Mesodermal cell (in vitro differentiated cells): ENCODE data around the gene GALNT1.

ENCODE experiments used
- H3K27ac ChIP-seq: 2 replicates; pipeline ENCODE4 v1.7.0; 2013; ENCODE audit warnings: mild to moderate bottlenecking, low read depth, low read length, moderate library complexity; ENCODE audit not compliant: severe bottlenecking
- H3K36me3 ChIP-seq: 2 replicates; pipeline ENCODE4 v1.7.1; 2013; ENCODE audit warnings: mild to moderate bottlenecking, low read length, moderate library complexity; ENCODE audit not compliant: control insufficient read depth, insufficient read depth
- H3K4me1 ChIP-seq: one replicate; pipeline ENCODE4 v1.7.1; 2013; ENCODE audit warnings: mild to moderate bottlenecking, low read length; ENCODE audit not compliant: insufficient read depth, control insufficient read depth, poor library complexity, severe bottlenecking
- H3K4me3 ChIP-seq: 2 replicates; pipeline ENCODE4 v1.7.0; 2013; ENCODE audit warnings: low read length, control low read depth, mild to moderate bottlenecking; ENCODE audit not compliant: insufficient read depth, poor library complexity, severe bottlenecking; ENCODE audit errors: extremely low read depth
- H3K9me3 ChIP-seq: 2 replicates; pipeline ENCODE4 v1.7.1; 2013; ENCODE audit warnings: mild to moderate bottlenecking, low read length, moderate library complexity; ENCODE audit not compliant: control insufficient read depth
- WGBS, 2 experiments: methylation state at CpG; one replicate each; pipeline ENCODE4 v1.1.5; 2013; ENCODE audit warnings: missing lambda C conversion rate in 2 of 2; ENCODE audit not compliant: insufficient coverage in 2 of 2; 5-methylcytosine and 5-hydroxymethylcytosine counted together

The GALNT1 gene

DNA sequence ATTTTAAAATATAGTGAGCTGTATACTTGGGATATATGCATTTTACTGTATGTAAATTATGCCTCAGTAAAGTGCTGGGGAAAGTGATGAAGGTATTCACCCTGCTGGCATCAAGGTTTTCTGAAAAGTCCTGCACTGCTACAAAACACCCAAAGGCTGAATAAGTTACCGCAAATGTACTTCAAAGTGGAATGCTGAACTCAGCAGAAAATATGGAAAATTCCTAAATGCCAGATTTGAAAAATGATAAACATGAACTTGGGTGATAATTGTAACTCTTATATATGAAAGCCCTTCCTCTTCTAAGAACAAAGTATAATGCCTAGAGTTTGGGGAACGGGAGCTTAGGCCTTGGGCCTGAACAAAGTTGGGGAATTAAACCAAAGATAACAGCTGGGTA is 133.0 kb downstream of the GALNT1 start:
- 100% methylated on average over 2 of the region's 2 CpGs; no CpG with 5 or more reads in 1 of the 2 experiments for WGBS, 2 experiments
- Histone ChIP-seq H3K27ac (no peak overlapping the region), H3K4me3 (no peak overlapping the region), H3K9me3 (peaks cover 11% of the 10 kb centered on the region), H3K36me3 (peaks cover 32% of the 10 kb centered on the region), H3K4me1 (no peaks in the 10 kb centered on the region)

DNA sequence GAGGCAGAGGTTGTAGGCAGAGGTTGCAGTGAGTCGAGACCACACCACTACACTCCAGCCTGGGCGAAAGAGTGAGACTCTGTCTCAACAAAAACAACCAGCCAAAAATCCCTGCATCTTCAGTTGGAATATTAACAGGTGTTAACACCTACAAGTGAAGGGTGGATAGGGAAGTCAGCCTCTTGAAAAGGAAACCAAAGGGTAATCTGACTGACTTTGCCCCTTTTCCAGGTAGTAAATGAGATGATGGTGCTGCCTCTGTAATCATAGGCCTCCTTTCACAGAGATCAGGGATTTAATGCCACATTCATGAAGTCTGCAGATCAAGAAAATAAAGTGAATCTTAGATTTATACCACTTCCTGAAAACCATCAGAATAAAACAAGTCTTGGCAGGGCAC is 133.6 kb downstream of the GALNT1 start:
- Histone ChIP-seq H3K4me1 (no peaks in the 10 kb centered on the region), H3K36me3 (peaks cover 27% of the 10 kb centered on the region), H3K9me3 (peaks cover 11% of the 10 kb centered on the region), H3K27ac (no peak overlapping the region), H3K4me3 (no peak overlapping the region)
- WGBS, 2 experiments, result no CpG with 5 or more reads among the region's 2 CpGs

DNA sequence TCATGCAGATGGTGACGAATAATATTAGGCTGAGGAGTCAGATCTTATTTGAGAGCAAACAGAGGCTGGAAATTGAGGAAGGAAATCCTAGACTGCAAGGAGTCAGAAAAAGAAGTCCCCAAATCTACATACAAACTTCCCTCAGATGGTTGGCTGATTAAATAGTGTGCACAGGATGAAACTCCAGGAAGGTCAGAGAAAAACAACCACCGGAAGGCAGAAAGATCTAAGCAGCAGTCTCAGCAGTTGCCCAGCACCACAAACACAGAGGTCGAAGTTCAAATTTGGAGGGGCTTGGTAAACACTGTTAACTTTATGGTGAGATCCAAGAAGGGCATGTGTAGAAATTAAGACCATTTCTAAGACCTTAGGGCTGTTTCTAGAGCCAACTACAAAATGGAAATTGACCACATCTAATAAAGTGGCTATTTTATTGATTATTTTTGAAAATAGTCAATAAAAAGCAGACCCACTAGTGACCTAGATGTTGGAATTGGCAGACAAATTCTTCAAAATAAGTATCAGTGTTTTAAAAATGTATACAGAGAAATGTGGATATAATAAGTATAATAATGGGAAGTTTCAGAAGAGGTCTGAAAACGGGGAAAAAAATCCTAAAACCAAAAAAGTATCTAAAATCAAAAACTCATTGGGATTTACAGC is 134.8 kb downstream of the GALNT1 start:
- Histone ChIP-seq H3K36me3 (peaks cover 25% of the 10 kb centered on the region), H3K27ac (no peak overlapping the region), H3K4me3 (no peak overlapping the region), H3K9me3 (peaks cover 11% of the 10 kb centered on the region), H3K4me1 (no peaks in the 10 kb centered on the region)
- WGBS, 2 experiments, result 100% methylated on average over 1 to 2 of the region's 4 CpGs

DNA sequence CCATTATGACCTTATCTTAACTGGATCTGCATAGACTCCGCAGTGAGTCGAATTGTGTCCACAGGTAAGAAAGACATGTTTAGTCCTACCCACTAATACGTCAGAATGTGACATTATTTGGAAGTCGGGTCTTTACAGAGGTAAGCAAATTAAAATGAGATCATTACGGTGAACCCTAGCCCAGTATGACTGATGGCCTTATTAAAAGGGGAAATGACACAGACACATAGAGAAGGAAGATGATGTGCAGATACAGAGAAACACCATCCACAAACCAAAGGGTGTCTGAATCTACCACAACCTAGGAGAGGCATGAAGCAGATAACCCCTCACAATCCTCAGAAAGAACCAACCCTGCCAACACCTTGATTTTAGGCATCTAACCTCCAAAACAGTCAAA is 135.6 kb downstream of the GALNT1 start:
- H3K36me3 ChIP-seq, result peaks cover 23% of the 10 kb centered on the region
- no peaks in the 10 kb centered on the region for H3K4me1 ChIP-seq
- 94 to 100% methylated on average over 2 to 3 of the region's 5 CpGs for WGBS, 2 experiments
- H3K9me3 ChIP-seq, result peaks cover 11% of the 10 kb centered on the region
- no peak overlapping the region for H3K4me3 ChIP-seq
- H3K27ac ChIP-seq, result no peak overlapping the region

DNA sequence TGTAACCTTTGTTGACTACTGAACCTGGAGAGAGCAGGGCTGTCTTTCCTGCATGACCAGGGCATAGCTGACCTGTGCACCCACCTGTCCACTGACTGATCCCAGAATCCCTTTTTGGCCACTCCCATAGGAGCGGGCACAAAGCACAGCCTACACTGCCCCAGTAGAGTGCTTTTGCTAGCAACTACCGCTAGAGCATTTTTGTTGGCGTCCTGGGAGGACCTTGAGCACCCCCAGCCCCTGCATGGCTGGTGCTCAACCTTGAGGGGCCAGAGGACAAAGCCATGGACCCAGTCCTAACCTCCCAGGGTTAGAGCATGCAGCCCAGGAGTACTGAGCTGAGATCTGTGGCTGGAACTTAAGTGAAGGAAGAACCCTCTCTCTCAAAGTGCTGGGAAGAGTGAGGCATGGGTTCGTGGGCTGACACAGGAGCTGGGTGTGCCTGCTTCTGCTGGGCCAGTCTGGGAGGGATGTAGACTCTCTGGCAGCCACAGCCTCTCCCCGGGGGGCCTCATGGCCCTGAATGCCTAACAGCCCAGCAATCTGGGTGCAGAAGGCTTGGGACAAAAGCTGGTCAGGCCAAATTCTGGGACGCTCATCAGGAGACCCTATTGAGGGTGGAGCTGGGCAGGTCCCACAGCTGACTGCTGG is 140.0 kb downstream of the GALNT1 start:
- 81 to 94% methylated on average over 5 of the region's 6 CpGs for WGBS, 2 experiments
- no peaks in the 10 kb centered on the region for H3K36me3 ChIP-seq
- H3K4me1 ChIP-seq, result no peaks in the 10 kb centered on the region
- no peak overlapping the region for H3K4me3 ChIP-seq
- peaks cover 11% of the 10 kb centered on the region for H3K9me3 ChIP-seq
- no peak overlapping the region for H3K27ac ChIP-seq

DNA sequence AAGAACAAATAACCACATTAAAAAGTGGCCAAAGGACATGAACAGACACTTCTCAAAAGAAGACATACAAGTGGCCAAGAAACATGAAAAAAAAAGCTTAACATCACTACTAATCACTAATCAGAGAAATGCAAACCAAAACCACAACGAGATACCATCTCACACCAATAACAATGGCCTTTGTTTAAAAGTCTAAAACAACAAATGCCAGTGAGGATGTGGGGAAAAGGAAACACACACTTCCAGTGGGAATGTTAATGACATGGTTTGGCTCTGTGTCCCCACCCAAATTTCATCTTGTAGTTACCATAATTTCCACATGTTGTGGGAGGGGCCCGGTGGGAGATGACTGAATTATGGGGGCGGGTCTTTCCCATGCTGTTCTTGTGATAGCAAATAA is 147.1 kb downstream of the GALNT1 start:
- no peak overlapping the region for H3K4me3 ChIP-seq
- 80 to 83% methylated on average over 1 of the region's 3 CpGs for WGBS, 2 experiments
- no peaks in the 10 kb centered on the region for H3K9me3 ChIP-seq
- H3K36me3 ChIP-seq, result no peaks in the 10 kb centered on the region
- H3K4me1 ChIP-seq, result no peaks in the 10 kb centered on the region
- no peak overlapping the region for H3K27ac ChIP-seq

DNA sequence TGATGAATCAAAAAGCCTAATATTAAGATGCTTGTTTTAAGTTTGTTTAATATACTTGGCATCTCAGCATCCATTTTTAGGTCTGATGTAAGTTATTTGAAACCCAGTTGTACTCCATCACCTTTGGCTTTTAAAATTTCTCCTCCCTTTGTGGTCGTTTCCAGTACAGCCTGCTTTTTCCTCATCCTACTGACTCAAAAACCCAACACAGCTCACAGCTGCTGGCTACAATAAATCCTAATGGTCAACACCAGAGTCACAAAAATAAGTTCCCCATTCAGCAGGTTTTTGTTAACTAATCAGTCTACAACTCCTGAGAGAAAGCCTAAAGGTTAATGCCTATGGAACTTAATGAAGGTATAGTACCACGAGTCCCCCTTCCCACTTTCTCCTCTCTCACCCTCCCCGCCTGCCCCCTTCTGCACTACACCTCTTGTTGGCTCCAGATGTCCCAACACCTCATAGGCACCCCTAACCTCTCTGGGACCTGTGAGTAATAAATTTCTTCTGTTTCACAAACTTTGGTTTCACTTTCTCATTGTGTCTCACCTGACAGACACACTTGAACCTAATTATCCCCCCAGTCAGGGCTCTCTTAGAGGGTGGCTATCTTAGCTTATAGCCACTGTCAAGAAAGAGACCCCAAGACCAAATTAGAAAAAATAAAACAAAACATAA is 148.6 kb downstream of the GALNT1 start:
- no peaks in the 10 kb centered on the region for H3K9me3 ChIP-seq
- 89% methylated on average over 3 of the region's 3 CpGs; no CpG with 5 or more reads in 1 of the 2 experiments for WGBS, 2 experiments
- H3K27ac ChIP-seq, result no peak overlapping the region
- H3K4me1 ChIP-seq, result no peaks in the 10 kb centered on the region
- H3K4me3 ChIP-seq, result no peak overlapping the region
- H3K36me3 ChIP-seq, result no peaks in the 10 kb centered on the region

DNA sequence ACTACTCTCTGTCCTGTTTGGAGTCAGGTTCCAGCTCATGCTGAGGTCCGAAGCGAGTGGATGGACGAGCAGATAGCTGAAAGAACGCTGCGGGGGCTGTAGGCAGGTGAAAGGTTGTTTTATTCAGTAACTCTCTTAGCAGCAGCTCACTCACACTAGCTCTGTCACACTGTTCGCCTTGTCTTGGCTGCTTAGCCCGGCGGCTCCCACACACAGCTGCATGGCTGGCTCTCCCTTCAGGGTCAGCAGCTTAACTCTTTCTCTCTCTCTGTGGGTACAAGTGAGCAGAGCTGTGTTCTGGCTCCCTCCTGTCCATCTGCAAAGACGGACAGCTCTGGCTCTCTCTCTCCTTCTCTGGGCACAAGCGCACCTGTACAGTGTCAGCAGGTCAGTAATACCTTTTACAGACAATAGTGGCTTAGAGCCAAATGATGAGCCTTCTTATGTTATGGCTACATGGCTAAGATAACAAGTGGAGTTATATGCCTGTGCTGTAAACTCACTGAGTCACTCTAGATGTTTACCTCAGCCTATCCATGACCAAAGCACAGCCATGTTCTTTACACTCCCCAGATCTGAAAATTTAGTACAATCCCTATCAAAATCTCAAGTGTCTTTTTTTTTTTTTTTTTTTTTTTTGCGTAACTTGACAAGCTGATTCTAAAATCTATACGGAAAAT is 149.3 kb downstream of the GALNT1 start:
- no peaks in the 10 kb centered on the region for H3K36me3 ChIP-seq
- H3K27ac ChIP-seq, result no peak overlapping the region
- H3K4me1 ChIP-seq, result no peaks in the 10 kb centered on the region
- H3K4me3 ChIP-seq, result no peak overlapping the region
- WGBS, 2 experiments, result 84 to 100% methylated on average over 2 to 7 of the region's 12 CpGs
- no peaks in the 10 kb centered on the region for H3K9me3 ChIP-seq

DNA sequence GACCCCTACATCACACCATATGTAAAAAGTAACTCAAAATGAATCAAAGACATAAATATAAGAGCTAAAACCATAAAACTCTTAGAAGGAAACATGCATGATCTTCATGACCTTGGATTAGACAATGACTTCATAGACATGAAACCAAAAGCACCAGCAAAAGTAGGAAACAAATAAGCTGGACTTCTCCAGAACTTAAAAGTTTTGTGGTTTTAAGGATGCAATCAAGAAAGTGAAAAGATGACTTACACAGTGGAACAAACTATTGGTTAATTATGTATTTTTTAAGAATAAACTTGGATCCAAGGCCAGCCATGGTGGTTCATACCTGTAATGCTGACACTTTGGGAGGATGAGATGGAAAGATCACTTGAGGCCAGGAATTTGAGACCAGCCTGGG is 150.2 kb downstream of the GALNT1 start:
- Histone ChIP-seq H3K36me3 (no peaks in the 10 kb centered on the region), H3K4me1 (no peaks in the 10 kb centered on the region), H3K4me3 (no peak overlapping the region), H3K27ac (no peak overlapping the region), H3K9me3 (no peaks in the 10 kb centered on the region)

DNA sequence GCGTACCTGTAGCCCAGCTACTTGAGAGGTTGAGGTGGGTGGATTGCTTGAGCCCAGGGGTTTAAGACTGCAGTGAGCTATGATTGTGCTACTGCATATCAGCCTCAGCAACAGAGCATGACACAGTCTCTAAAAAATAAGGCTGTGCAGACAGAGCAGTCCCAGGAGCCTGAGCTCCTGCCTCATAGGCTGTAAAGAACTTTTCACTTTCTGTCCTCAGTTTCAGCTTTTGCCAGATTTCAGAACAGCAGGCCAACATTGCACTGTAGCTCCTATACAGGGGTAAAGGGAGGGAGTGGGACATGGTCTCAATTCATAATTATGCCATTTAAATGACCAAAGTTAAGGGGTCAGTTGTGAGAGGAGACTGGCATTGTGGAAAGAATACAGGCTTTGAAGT is 150.6 kb downstream of the GALNT1 start:
- H3K4me3 ChIP-seq, result no peak overlapping the region
- WGBS, 2 experiments, result 100% methylated on average over 1 of the region's 1 CpG; no CpG with 5 or more reads in 1 of the 2 experiments
- H3K27ac ChIP-seq, result no peak overlapping the region
- H3K4me1 ChIP-seq, result no peaks in the 10 kb centered on the region
- no peaks in the 10 kb centered on the region for H3K36me3 ChIP-seq
- no peaks in the 10 kb centered on the region for H3K9me3 ChIP-seq
